ENCODE measurements around the gene HIP1R. TPM values are rescaled to one million over a fixed set of nuclear protein-coding genes. Genes with fewer than 3 reads are reported as not detected.

Gene HIP1R
- total and polyA plus RNA-seq, 2 of the 8 experiments (the other 6 are each of a cell fraction or from before 2014, with no cell fraction given) = 11.2 to 14.5 TPM

GRCh38 chr12:122884860-122885259 lies 49.6 kb downstream of the HIP1R start:
- Histone ChIP-seq H2AK5ac (ENCODE audit: low read depth, low read length) (no peak overlapping the region), H2AFZ (ENCODE audit: low read length) (no peak overlapping the region), H3K9me3 (ENCODE audit: insufficient read depth in 2 of 2, low read depth in 1 of 2, low read length in 1 of 2) (no peaks in the 10 kb centered on the region), H2BK12ac (ENCODE audit: low read depth, low read length) (no peak overlapping the region), H4K5ac (ENCODE audit: insufficient read length, low read depth, low read length) (no peak overlapping the region), H3K9ac (replicated peaks in 1 of 4; ENCODE audit: extremely low read depth in 1 of 4, low read depth in 3 of 4, low read length in 3 of 4) (no peak overlapping the region), H4K91ac (replicated peaks; ENCODE audit: insufficient read length, low read length) (no peak overlapping the region), H4K8ac (ENCODE audit: extremely low read depth, insufficient read depth, low read length) (no peak overlapping the region), H2BK15ac (ENCODE audit: low read length) (no peak overlapping the region), H2BK5ac (ENCODE audit: low read depth, low read length) (no peak overlapping the region), H2BK120ac (replicated peaks; ENCODE audit: low read depth, low read length) (no peak overlapping the region), H2BK20ac (ENCODE audit: low read length) (no peak overlapping the region), H3K4me2 (ENCODE audit: insufficient read depth in 1 of 2, low read depth in 2 of 2, low read length in 2 of 2) (no peak overlapping the region), H3K27ac (ENCODE audit: low read depth, low read length) (no peak overlapping the region), H3K23ac (ENCODE audit: insufficient read length) (no peak overlapping the region), H4K20me1 (replicated peaks in 1 of 2; ENCODE audit: control insufficient read depth in 1 of 2, insufficient read depth in 2 of 2, low read length in 2 of 2) (peaks cover 16 to 36% of the 10 kb centered on the region in 2 experiments), H3K14ac (ENCODE audit: insufficient read length) (no peak overlapping the region), H3K56ac (replicated peaks; ENCODE audit: insufficient read length, low read depth, low read length) (no peak overlapping the region), H3K18ac (ENCODE audit: extremely low read depth, low read length) (no peak overlapping the region), H3K4ac (replicated peaks; ENCODE audit: insufficient read length, low read depth, low read length) (no peak overlapping the region), H3K4me1 (replicated peaks in 1 of 4; ENCODE audit: control insufficient read depth in 3 of 4, insufficient read depth in 4 of 4, low read length in 3 of 4) (peaks cover 3 to 14% (median 8%) of the 10 kb centered on the region in 4 experiments; a peak in 6 of 7 replicates), H3K23me2 (ENCODE audit: low read depth, low read length) (no peaks in the 10 kb centered on the region), H3K4me3 (ENCODE audit: extremely low read depth in 1 of 4, insufficient read depth in 2 of 4, low read depth in 3 of 4, low read length in 4 of 4) (no peak overlapping the region), H3K36me3 (ENCODE audit: control insufficient read depth in 2 of 4, insufficient read depth in 4 of 4, low read length in 3 of 4) (no peaks in the 10 kb centered on the region), H3K79me1 (ENCODE audit: low read depth, low read length) (peaks cover 5% of the 10 kb centered on the region; the same call in 1 of the 2 replicates), H3K27me3 (replicated peaks in 1 of 4; ENCODE audit: control insufficient read depth in 3 of 4, extremely low read depth in 1 of 4, insufficient read depth in 3 of 4, low read length in 3 of 4) (peaks cover 0 to 11% (median 0%) of the 10 kb centered on the region in 4 experiments; a peak in 4 of 7 replicates), H3K79me2 (ENCODE audit: control insufficient read depth in 1 of 2, insufficient read depth in 2 of 2, low read length in 2 of 2) (peaks cover 0 to 47% of the 10 kb centered on the region in 2 experiments; a peak in 3 of 4 replicates)
- 87% methylated on average over 4 of the region's 4 CpGs; no CpG with 5 or more reads in 1 of the 2 experiments for WGBS, 2 experiments (ENCODE audit: extremely low coverage in 1 of 2, insufficient coverage in 1 of 2, insufficient read length in 1 of 2, insufficient replicate concordance in 2 of 2, low coverage in 1 of 2, low lambda C conversion rate in 2 of 2, missing lambda C conversion rate in 1 of 2)
- ChIA-PET CTCF (ENCODE audit: partially characterized antibody) (interaction anchor here (0.6 to 1.0 kb wide), 3 partner anchors 14 to 68 kb away, joined by 3 read pairs; no protein-coding TSS in a partner anchor), POLR2A (ENCODE audit: partially characterized antibody) (interaction anchor here (0.6 to 0.7 kb wide), 2 partner anchors 43 to 85 kb away, joined by 3 to 7 read pairs; no protein-coding TSS in a partner anchor)
- no peak for FAIRE-seq
- no peak for DNase-seq (ENCODE audit: low read depth in 1 of 2, low spot score in 2 of 2)
- TF ChIP-seq GTF2F1 (IDR thresholded peaks at IDR 0.05; ENCODE audit: borderline replicate concordance, low read depth, low read length) = no peak
